ENCODE results near the gene SYNE2.

DNA sequence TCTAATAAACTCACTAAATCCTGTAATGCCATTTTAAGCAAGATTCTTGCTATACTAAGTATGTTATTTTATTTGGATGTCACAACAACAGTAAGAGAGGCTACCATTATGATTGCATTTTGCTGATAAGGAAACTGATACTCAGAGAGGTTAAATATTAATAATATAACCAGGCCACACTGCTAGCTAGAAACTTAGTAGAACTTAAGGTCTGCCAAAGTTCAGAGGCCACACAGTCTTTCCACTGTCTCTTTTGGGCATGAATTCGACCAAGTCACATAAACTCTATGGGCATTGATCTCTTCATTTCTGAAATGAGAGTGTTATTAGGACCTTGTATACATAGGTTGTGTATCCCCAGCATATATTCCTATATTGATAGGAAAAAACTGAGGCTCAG lies 147.9 kb downstream of the SYNE2 start:
- TF ChIP-seq, protein P1, sequence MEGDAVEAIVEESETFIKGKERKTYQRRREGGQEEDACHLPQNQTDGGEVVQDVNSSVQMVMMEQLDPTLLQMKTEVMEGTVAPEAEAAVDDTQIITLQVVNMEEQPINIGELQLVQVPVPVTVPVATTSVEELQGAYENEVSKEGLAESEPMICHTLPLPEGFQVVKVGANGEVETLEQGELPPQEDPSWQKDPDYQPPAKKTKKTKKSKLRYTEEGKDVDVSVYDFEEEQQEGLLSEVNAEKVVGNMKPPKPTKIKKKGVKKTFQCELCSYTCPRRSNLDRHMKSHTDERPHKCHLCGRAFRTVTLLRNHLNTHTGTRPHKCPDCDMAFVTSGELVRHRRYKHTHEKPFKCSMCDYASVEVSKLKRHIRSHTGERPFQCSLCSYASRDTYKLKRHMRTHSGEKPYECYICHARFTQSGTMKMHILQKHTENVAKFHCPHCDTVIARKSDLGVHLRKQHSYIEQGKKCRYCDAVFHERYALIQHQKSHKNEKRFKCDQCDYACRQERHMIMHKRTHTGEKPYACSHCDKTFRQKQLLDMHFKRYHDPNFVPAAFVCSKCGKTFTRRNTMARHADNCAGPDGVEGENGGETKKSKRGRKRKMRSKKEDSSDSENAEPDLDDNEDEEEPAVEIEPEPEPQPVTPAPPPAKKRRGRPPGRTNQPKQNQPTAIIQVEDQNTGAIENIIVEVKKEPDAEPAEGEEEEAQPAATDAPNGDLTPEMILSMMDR (conservative IDR thresholded peaks at IDR 0.05; ENCODE audit: low read length): no peak
- TF ChIP-seq EZH2phosphoT487 (IDR thresholded peaks at IDR 0.05; ENCODE audit: borderline replicate concordance, low read depth, low read length): no peak
